GM19035 (cell line): Measurements from ENCODE around the gene INSR.
"Not testable (repeated sequence)": the region's sequence is repeated elsewhere in the genome, so short reads cannot be mapped to it uniquely, and the experiment has no call there.

Experiments used
- ATAC-seq: cut with Tn5 transposase; IDR thresholded peaks from one replicate; pipeline ENCODE4 v1.9.1; 2021; ENCODE audit not compliant: unreplicated experiment

INSR gene

GRCh38 chr19:7104747-7105447, 189.3 kb downstream of the INSR start:
- no peak for ATAC-seq

DNA sequence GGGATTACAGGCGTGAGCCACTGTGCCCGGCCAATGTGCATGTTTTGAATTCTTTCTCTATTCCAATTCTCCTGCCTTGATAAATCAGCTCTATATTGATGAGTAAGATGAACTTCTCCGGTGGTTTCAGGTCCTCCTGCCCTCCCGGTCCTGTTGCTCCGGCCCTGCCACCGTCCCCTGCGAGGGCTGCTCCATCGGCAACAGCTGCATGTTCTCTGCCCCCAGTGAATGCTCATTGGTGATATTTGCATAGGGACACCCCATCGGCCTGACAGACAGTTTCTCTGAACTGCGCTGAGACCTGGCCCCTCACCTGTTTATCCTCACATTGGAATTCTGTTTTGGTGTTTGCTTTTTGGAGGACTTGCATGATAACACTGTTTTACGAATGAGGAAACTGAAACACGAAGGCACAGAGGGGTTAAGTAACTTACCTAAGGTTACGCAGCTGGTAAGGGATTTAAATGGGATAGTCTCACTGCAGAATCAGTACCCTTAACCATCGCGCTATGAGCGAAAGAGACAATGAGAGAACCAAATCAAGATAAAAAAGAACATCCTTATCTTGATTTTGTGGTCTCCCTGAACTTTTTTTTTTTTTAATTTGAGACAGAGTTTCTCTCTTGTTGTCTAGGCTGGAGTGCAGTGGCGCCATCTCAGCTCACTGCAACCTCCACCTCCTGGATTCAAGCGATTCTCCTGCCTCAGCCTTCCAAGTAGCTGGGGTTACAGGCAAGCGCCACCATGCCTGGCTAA, 192.5 kb downstream of the INSR start:
- no peak for ATAC-seq

- no peak for ATAC-seq
Measured at GRCh38 chr19:7099597-7099921, 194.7 kb downstream of the INSR start.

DNA sequence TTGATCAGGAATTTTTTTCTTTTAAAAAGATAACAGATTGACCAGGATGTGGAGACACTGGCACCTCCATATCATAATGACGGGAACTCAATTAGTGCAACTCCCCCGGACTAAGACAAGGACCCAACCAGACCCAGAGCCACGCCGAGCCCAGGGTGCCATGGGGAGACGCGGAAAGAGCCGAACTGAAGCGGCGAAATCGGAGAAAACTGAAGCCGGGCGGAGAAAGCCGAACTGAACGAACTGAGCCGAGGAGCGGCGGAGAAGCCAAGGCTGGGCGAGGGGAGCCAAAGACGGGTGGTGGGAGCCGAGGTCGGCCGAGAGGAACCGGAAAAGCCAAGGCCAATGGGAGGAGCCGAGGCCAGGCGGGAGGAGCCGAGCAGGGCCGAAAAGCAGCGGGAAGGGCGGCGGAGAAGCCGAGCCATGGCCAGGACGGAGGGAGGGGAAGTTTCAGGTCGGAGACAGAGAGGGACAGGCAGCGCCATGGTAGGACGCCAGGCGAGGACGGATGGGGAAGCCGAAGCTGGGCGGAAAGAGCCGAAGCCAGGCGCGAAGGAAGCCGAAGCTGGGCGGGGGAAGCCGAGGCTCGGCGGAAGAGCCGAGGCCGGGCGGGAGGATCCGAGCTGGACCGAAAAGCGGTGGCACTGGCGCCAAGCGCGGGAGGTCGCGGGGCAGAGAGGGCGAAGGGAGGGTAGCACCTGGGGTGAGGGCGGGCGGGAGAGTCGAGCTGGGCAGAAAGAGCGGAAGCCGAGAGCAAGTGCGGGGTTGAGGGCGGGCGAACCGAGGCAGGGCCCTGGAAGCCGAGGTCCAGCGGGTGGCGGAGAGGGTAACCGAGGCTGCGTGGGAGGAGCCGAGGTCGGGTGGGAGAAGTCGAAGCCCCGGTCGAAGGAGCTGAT, 195.3 kb downstream of the INSR start:
- ATAC-seq, result peak; percentile 82

- no peak for ATAC-seq
Measured at GRCh38 chr19:7098096-7098495, 196.1 kb downstream of the INSR start.

- no peak for ATAC-seq
Measured at GRCh38 chr19:7088999-7089398, 205.2 kb downstream of the INSR start.

DNA sequence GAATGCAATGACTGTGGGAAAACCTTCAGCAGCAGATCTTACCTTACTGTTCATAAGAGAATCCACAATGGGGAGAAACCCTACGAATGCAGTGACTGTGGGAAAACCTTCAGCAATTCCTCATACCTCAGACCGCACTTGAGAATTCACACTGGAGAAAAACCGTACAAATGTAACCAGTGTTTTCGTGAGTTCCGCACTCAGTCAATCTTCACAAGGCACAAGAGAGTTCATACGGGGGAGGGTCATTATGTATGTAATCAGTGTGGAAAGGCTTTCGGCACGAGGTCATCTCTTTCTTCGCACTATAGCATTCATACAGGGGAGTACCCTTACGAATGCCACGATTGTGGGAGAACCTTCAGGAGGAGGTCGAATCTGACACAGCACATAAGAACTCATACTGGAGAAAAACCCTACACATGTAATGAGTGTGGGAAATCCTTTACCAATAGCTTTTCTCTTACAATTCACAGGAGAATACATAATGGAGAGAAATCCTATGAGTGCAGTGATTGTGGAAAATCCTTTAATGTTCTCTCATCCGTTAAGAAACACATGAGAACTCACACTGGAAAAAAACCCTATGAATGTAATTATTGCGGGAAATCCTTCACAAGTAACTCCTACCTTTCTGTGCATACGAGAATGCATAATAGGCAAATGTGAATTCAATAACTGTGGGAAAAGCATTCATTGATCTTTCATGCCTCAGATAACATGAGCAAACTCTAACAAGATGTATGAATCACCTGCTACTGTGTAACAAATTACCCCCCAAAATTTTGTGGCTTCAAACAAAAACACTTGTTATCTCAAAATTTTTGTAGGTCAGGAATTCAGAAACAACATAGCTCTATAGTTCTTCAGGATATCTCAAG, 210.9 kb downstream of the INSR start:
- ATAC-seq, result no peak

GRCh38 chr19:7078008-7078407, 216.2 kb downstream of the INSR start:
- ATAC-seq, result no peak

DNA sequence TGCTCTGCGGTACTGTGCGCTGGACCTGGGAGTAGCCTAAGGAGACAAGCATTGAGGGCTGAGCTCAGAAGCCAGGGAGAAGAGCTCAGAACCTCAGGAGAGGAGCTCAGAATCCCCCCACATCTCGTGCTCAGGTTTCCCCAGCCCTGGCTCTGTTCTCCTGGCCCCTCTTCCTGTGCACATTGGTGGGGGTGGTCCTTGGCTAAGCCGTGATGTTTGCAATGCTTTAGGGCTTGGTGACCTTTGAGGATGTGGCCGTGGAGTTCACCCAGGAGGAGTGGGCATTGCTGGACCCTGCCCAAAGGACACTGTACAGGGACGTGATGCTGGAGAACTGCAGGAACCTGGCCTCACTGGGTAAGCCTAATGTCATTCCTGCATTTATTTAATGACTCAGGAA, 218.1 kb downstream of the INSR start:
- no peak for ATAC-seq

DNA sequence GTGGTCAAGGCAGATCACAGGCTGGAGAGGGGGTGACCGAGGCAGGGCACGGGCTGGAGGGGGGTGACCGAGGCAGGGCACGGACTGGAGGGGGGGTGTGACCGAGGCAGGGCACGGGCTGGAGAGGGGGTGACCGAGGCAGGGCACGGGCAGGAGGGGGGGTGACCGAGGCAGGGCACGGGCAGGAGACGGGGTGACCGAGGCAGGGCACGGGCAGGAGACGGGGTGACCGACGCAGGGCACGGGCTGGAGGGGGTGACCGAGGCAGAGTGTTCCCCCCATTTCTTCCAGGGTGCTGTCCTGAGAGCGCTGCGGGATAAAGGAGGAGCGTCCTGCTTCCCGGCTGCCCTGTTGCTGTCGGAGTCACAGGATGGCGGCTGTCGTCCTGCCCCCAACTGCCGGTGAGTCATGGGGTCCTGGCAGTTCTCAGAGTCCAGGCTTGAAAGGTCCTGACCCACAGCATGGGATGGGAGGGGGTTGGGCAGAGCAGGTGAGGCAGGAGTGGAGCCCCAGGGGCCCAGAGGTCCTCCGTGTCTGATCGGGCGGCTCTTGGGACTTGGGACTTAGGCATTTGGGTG, 219.4 kb downstream of the INSR start:
- ATAC-seq, result no peak

- no peak for ATAC-seq
Measured at GRCh38 chr19:7072541-7072940, 221.7 kb downstream of the INSR start.

- no peak for ATAC-seq
Measured at GRCh38 chr19:7069904-7070226, 224.3 kb downstream of the INSR start.

GRCh38 chr19:7069042-7069903, 224.9 kb downstream of the INSR start, which contains the start of gene ZNF557:
Gene ZNF557, plus strand, starts transcription at chr19:7069703. Its CDS starts 5,372 bp downstream, at chr19:7075075.
- peak; percentile 92 for ATAC-seq

- ATAC-seq, result no peak
Measured at GRCh38 chr19:7068599-7068998, 225.6 kb downstream of the INSR start.

- ATAC-seq, result no peak
Measured at GRCh38 chr19:7067716-7068115, 226.5 kb downstream of the INSR start.

DNA sequence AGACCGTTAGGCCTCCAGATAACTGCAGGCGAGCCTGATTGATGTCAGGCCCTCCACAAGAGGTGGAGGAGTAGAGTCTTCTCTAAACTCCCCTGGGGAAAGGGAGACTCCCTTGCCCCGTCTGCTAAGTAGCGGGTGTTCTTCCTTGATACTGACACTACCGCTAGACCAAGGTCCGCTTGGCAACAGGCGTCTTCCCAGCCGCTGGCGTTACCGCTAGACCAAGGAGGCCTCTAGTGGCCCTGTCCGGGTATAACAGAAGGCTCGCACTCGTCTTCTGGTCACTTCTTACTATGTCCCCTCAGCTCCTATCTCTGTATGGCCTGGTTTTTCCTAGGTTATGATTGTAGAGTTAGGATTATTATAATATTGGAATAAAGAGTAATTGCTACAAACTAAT, 227.1 kb downstream of the INSR start:
- not testable (repeated sequence) for ATAC-seq

GRCh38 chr19:7063764-7064418, 230.3 kb downstream of the INSR start:
- ATAC-seq, result no peak

- ATAC-seq, result no peak
Measured at GRCh38 chr19:7063339-7063738, 230.9 kb downstream of the INSR start.
